Renal pelvis (tissue), 4 donors: ENCODE data around the gene PRR29. TPM values are rescaled to one million over a fixed set of nuclear protein-coding genes. Genes with fewer than 3 reads are reported as not detected.
"Not testable (repeated sequence)": the region's sequence is repeated elsewhere in the genome, so short reads cannot be mapped to it uniquely, and the experiment has no call there.

Experiments used
- DNase-seq: peaks from one replicate; pipeline ENCODE4 v3.0.0-alpha.2; 2013
- polyA plus RNA-seq, 3 donors: library from polyadenylated mRNA; unstranded; fragments of 120-200 nt; gene quantifications; one replicate each; pipeline ENCODE4 v1.2.1, GENCODE V29; 2013; ENCODE audit not compliant: insufficient read length in 3 of 3

Gene PRR29
- polyA plus RNA-seq, 3 donors, result 4.2 to 4.8 (median 4.3) TPM

DNA sequence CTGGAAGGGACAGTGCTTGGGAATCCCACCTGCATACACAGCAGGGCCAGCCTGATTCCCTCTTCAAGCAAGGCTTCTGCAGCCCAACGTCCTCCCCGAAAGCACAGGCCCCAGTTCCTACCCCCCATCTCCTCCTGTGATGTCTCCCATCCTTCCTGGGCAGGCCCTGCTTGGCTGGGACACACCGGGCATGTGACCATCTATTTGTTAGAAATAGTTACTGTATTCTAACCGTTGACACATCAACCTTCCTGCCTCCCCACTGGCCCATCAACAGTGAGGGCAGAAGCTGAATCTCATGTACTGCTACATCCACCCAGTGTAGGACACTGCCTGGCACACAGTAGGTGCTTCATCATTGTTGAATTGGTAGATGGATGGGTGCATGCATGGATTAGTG lies 10.7 kb downstream of the PRR29 start:
- no peak for DNase-seq

DNA sequence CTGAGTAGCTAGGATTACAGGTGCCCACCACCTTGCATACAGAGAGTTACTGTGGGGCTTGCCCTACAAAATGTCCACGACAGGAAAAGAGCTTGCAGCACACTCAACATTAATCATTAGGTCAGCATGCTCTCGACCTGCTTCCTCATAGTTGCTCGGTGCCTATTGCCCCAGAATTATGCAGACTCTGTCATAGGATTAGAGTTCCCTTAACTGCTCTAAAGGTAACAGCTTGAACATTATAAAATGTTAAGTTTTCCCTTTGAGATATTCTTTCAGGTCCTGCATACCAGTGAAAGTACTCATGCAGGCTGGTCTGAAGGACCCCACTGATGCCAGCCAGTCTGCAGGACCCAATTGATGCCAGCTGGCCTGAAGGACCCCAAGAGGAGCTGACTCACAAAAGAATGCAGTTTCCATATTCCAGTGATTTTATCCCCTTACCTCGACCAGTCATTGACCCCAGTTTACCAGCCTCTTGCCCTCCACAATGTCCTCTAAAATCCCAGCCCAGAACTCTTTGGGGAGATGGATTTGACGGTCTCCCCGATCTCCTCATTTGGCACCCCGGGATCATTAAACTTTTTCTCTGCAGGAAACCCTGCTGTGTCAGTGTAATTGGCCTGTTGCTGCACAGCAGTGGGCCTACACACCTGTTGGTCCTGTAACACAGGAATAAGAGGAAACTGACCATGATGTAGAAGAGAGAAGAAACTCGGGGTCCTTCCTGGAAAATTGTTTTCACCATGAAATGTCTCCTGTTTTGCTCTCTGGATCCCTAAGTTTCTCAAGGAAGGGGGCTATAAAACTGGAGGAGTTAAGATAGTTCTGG lies 11.6 kb downstream of the PRR29 start:
- no peak for DNase-seq

DNA sequence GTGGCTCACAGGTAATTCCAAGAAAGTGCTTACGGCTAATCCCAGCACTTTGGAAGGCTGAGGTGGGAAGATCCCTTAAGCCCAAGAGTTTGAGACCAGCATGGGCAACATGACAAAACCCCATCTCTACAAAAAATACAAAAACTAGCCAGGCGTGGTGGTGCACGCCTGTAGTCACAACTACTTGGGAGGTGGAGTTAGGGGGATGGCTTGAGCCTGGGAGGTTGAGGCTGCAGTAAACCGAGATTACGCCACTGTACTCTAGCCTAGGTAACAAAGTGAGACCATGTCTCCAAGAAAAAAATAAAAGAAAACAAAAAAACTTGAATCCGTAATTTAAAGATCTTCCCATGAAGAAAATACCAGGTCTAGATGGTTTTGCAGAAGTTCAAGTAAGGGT lies 17.3 kb downstream of the PRR29 start:
- no peak for DNase-seq

DNA sequence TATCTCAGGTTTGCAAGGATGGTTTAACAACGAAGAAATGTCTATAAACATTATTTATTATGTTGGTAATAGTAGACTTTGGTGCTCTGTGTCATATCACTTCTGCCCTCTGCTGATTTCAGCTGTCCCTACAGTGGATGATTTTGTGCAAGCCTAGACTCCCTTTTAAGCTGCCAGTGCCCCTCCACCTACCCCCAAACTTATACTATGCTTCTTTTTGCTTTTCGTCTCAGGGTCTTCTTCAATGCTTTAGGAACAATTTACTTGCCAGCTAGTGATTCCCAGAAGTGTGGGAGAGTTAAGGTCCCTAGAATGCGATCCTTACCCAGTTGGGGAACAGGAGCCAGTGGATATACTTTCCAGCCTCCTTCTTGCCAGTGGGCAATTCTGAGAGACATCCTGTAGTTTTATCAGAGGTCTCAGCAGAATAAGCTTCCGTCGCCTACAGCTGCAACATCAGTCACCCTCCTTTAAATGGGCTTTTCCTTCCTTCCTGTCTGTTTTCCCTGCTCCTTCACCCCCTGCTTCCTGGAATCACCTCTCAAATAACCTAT lies 18.2 kb downstream of the PRR29 start:
- no peak for DNase-seq

DNA sequence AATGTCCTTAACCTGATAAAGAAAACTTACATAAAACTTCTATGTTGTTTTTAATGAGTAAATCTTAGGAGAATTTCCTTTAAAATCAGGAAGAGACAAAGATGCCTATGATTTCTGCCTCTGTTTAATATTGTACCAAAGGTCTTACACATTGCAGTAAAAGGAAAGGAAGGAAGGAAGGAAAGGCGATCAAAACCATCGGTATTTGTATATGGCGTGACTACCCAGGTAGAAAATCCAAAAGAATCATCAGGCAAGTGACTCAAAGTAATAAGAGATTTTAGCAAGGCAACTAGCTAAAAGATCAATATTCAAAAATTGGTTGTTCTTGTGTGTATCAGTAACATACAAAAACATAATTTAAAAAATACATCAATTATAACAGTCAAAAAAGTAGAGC lies 18.8 kb downstream of the PRR29 start:
- DNase-seq, result no peak

DNA sequence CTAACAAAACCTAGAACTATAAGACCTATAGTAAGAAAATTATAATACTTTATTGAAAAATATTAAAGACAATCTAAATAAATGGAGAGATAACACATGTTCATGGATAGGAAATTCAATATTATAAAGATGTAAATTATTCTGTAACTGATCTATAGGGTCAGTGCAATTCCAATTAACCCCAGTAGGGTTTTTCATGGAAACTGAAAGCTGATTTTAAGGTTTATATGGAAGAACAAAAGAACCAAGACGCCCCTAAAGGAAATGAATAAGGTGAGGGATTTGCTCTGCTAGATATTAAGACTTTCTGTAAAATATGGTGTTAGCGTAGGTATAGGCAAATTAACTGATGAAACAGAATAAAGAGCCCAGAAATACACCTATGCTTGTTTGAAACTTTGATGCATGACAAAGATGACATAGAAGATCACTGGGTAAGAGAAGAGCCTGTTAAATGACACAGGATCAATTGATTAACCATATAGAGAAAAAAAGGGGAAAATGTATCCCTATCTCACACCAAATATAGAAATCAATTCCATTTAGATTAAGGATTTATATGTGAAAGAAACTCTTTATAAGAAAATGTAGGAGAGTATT lies 19.3 kb downstream of the PRR29 start:
- DNase-seq, result no peak

DNA sequence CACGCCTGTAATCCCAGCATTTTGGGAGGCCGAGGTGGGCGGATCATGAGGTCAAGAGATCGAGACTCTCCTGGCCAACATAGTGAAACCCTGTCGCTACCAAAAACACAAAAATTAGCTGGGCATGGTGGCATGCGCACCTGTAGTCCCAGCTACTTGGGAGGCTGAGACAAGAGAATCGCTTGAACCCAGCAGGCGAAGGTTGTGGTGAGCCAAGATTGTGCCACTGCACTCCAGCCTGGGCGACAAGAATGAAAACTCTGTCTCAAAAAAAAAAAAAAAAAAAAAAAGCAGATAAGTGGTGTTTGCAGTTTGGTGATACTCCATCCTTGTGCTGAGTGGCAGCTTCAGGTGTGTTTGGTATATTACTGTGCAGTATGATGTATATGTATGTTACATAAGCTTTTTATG lies 21.4 kb downstream of the PRR29 start:
- DNase-seq, result not testable (repeated sequence)

DNA sequence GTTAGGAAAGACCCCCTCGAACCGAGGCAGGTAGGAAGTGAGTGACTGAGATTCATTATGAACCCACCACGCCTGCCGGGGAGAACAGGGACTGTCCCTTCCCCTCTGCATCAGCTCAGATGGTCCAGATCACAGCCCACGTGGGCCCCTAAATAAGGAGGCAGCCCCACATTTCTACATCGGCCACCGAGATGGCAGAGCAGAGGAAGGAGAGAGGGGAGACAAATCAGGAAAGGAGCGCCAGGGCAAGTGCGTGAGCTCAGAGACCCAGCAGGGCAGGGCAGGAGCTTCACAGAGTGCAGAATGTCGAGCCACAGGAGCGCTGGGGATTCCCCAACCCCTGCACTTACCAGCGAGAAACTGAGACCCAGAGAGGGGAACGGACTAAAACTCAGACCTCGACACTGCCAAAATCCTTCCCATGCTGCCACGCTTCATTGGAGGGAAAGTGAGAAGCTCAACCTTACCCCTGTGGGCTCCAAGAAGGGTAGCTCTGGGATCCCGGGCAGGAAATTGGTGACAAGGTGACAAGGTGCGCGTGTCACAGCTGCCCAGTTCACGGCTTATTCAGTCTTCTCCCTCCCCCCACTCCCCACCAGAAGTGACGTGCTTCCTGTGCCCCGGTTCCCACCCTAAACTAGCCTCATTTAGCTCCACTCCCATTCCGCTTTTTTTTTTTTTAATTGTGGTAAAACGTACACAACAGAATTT lies 22.1 kb downstream of the PRR29 start, which contains the start of gene ICAM2:
Gene ICAM2, minus strand, starts transcription at position 578 of the 711 bp plus-strand sequence. CDS start 13,942 bp downstream, outside the sequence.
- DNase-seq, result no peak

DNA sequence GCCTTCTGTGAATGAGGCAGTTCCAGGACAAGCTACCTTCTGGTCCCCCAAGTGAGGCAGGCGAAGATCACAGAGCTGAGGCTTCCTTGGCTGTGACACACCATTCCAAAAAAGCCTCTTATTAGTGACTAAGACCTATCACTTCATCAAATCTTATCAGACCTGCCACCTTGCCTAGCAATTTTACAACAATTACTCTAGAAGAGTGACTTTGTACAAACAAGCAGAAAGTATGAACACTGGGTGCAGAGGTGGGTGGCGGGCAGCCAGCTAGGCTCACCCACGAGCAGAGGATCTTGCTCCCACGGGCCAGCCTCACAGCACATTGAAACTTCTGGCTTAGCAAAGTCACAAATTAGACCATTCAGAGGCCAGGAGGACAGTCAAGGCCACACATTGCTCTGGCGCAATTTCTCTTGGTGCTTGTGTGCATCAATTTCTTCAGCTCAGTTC lies 24.5 kb downstream of the PRR29 start:
- DNase-seq, result no peak

DNA sequence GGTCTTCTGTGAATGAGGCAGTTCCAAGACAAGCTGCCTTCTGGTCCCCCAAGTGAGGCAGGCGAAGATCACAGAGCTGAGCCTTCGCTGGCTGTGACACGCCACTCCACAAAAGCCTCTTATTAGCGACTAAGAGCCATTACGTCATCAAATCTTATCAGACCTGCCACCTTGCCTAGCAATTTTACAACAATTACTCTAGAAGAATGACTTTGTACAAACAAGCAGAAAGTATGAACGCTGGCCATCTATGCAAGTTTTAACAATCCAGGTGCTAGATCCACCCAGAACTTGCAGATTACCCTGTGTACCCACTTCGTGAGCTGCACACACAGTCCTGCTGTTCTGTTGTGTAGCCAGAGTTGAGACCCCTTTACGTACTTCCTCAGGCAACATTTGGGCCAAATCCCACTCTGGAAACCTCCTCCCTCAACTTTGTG lies 26.1 kb downstream of the PRR29 start:
- DNase-seq, result no peak

DNA sequence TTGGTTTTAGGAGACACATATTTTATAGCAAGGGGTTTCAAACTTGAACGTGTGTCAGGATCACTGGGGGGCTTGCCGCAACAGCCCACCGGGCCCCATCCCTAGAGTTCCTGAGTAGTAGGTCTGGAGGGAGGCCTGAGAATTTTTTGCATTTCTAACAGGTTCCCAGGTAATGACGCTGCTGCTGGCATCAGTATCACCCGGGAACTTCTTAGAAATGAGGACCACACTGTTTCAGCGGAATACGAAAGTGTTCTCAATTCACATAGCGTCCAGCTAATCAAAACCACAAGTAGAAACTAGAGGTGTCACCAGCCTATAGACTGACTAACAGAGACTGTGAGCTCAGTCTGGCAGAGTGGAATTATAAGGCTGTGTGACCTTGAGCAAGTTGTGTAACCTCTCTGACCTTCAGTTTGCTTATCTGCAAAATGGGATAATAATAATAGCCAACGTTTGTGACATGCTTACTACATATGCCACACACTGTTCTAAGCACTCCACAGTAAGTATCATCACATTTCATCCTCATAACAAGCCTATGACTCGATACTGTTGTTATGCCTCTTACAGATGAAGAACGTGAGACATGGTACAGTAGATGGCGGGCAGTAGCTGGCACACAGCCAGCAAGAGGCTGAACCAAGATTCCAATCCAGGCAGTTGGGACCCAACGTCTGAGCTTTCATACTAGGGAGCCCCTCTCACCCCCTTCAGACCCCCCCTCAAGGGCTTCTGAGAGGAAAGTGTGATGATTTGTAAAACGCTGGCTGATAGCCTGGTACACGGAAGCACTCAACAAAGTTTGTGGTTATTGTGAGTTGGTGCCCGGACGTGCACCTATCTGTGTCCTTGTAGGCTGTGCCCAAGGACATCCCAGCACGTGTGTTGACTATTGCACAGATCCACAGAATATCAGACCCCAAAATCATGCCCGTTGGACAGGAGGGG lies 26.9 kb downstream of the PRR29 start:
- DNase-seq, result no peak

DNA sequence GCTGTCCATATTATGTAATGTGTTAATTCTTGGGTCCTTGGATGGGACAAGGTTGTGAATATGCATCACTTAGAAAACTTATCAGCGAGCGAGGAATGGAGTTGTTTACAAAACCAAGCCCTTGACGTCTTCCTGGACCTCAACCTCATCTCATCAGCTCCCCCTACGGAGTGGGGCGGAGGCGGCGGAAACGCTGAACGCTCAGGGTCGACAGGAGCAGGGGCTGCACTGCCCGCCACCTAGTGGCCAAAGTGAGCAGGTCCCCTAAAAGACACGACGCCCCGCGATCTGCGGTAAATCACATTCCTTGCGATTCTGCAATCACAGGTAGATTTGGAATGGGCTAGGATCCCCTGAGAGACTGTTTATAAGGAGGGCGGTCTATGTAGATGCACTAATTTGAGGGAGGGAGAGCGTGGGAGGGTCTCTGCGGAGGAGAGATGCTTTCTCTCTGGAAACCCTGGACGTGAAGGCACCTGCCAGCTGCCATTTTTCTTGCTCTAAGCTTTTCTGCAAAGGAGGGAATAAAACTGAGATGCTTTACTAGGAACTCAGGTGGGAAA lies 27.7 kb downstream of the PRR29 start:
- DNase-seq, result peak; percentile 55

DNA sequence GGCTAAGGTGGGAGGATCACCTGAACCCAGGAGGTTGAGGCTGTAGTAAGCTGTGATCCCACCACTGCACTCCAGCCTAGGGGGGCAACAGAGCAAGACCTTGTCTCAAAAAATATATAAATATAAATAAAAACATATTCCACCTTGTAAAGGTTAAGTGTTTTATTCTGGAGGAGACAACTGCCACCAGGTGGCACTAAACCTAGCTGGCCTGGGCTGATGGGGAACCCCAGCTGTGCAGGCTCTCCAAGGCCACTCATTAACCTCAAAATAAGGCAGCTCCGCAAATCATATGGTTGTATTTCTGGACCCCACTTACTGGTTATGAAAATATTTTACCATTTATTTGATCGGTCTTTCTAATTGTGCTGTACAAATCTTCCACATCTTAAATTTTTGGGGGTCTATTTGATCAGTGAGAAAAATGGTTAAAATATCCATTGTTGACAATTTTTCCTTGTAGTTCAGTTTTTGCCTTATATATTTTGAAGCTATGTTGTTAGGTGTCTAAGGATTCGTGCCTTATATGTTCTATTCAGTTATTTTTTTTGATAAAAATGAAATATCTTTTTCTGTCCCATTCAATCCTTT lies 30.8 kb downstream of the PRR29 start:
- DNase-seq, result peak; percentile 49

DNA sequence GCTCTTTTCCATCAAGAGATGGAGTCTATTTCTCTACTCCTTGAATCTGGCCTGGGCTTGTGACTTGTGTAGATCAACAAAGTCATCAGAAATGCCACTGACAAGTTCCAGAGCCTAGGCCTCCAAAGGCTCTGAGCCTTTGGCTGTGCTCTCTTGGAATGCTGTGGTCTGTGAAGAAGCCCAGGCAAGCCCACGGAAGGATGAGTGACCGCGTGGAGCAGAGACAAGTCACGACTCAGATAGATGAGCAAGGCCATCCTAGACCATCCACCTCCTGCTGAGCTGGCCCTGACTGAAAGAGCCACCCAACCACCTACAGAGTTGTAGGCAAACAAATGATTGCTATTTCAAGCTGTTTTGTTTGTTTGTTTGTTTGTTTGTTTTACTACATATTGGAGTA lies 33.9 kb downstream of the PRR29 start:
- DNase-seq, result no peak

DNA sequence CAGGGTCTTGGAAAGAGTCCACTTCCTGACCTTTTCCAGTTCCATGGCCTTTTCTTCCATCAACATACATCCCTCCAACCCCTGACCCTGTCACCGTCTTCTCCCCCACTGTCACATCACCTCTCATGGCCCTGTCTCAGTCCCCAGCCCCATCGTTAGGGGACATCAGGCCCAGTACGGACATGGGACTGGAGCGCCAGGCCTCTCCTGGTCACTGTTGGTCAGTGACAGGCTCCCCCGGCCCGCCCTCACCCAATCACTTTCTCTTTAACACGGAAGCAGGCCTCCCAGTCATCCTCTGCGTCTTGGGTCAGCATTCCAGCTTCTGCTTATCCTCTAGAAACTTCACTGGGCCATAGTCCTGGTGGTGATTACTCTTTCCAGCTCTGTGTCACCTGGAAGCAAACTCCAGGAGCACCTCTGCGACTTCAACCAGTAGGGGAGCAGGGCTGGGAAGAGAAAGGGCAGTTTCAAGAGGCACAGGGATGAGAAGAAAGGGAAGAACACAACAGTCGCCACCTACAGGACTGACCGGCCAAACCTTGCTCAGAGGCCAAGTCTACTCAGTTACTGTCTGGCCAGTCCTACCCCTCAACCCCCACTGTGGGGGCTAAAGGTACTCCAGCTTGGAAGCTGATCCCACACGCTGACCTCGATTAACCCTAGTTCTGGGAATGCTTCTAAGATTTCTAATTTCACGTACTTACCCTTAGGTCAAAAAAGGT lies 38.2 kb downstream of the PRR29 start:
- no peak for DNase-seq

DNA sequence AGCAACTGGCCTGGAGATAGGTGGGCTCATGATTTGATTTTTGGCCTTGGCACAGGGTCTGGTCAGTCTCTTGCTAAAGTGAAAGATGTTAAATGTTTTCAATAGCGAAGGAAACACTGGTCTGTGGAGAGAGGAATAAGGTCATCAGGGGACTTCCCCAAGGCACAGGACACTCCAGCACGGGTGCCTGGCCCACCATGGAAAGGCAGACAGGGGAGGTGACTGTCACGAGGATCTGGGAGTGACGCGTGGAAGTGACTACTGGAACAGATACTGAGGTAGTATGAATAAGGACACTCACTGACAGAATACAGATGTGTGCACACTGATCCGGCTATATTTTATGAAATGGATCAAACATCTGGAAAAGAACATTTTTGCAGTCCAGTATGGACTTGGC lies 39.0 kb downstream of the PRR29 start:
- no peak for DNase-seq

DNA sequence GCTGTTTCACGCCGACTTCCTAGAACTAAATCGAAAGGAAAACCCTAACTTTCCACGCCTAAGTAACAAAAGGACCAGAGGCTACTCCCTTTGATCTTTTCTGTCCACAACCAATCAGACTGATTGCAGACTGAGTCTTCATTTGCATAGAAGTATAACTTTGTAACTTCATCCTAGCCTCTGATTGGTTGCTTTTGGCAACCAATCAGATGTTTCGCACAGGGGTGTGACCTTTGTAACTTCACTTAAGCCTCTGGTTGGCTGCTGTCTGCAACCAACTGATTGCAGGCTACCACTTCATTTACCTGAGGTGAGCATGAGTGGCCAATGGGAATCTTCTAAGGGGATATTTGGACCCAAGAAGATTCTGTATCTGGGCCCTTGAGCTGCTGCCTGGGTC lies 39.7 kb downstream of the PRR29 start:
- no peak for DNase-seq

DNA sequence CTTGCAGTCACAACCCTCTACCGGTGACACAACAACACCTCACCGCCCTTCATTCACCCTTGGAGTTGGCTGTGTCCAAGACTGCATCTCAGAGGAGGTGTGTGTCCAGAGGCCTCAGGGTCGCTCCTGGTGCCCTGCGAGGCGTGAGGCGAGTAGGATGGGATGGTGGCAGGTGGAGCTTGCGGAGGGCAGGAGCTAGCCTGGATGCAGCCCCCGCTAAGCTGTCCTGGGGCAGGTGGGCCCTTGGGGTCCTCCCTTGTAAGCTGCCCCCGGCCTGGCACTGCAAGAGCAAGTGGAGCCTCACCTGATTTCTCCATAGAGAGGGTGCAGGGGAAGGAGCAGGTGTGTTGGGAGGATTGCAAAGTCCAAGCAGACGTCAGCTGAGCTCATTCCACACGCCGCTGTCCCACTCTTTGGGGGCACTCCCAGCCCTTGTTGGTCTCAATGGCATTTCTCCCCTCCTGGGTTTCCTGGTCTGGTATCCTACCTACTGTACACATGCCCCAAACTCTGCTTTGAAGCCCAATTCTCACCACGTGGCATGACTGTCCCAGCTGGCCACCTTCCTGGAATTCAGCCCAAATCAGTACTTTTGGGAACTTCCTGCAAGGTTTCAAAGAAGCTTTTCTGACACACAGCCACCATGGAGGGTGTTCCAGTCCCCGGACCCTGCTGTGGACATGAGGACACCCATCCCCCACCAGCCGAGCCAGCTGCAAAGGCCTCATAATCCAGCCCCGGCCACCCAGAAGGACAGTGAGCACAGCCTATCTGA lies 40.4 kb downstream of the PRR29 start:
- DNase-seq, result no peak

DNA sequence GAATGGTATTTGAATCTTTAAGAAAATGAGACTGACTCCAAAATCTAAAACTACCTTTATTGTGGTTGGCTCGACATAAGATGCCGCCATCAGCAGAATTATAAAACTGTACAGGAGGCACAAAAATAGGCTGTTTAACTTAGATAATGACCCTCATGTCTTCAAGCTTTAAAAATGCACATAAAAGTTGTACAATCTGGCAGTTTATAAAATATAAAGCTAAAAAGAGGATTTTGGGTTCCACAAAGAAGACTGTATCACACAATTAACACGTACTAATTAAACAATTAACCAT lies 40.9 kb downstream of the PRR29 start:
- no peak for DNase-seq
